K562 (cell line): Measurements from ENCODE around the gene PLPP6. TPM values are rescaled to one million over a fixed set of nuclear protein-coding genes. Genes with fewer than 3 reads are reported as not detected.

ENCODE experiments used
- ATAC-seq: fragments of 200-7000 bp; cut with Tn5 transposase; 3 replicates; pipeline ENCODE4 v1.9.1; 2020; ENCODE audit warnings: moderate library complexity
- BruUV-seq: library from RNA; stranded (reverse); fragments of 400-500 nt; replicated peaks from 2 replicates; lab custom pipeline; 2021; lab: Mats Ljungman, UMichigan
- CTCF ChIA-PET: fragments of 300-600 bp; formaldehyde crosslinking; extraction: SDS; loops from one replicate; lab custom pipeline; 2021; ENCODE audit warnings: low intra/inter-chr PET ratio; lab: Yijun Ruan, JAX
- POLR2A ChIA-PET: fragments of 300-600, 350-650 bp; sonication (Branson Sonifier 250); formaldehyde crosslinking; extraction: SDS; loops from one replicate; lab custom pipeline; 2021; ENCODE audit warnings: antibody characterized with exemption, inconsistent platforms; lab: Yijun Ruan, JAX
- DNase-seq, 4 experiments: peaks; one replicate each; pipeline versions ENCODE4 v3.0.0 to v3.0.0-alpha.2; 2011 to 2018; ENCODE audit warnings: low spot score in 3 of 4, mixed read lengths in 3 of 4; ENCODE audit errors: extremely low read depth in 1 of 4
- FAIRE-seq: peaks from 2 replicates; lab custom pipeline; 2011; peaks lifted over from hg19 to GRCh38; lab: Jason Lieb, UNC
- H2AFZ ChIP-seq: 2 replicates; pipeline ENCODE4 v1.6.0; 2011; ENCODE audit warnings: low read depth, low read length, control low read depth, inconsistent platforms
- H3K27ac ChIP-seq: fragments of 200-600 bp; 3 replicates; pipeline ENCODE4 v1.8.0; 2011; ENCODE audit warnings: low read depth, mild to moderate bottlenecking, control low read depth, inconsistent platforms, low read length, moderate library complexity, mixed read lengths; ENCODE audit errors: extremely low read depth
- H3K27me3 ChIP-seq, 2 experiments: fragments of 300-600 bp in 1 of 2; 2 replicates in 1 of 2; 3 replicates in 1 of 2; pipeline versions ENCODE4 v1.6.0 to v1.8.0; 2011; ENCODE audit warnings: inconsistent platforms in 2 of 2, low read length in 2 of 2, mild to moderate bottlenecking in 1 of 2, mixed read lengths in 1 of 2, moderate library complexity in 1 of 2; ENCODE audit not compliant: control insufficient read depth in 2 of 2, insufficient read depth in 2 of 2
- H3K36me3 ChIP-seq: fragments of 300-600 bp; 3 replicates; pipeline ENCODE4 v1.8.0; 2011; ENCODE audit warnings: mild to moderate bottlenecking, low read length, inconsistent platforms; ENCODE audit not compliant: control insufficient read depth, insufficient read depth
- H3K4me1 ChIP-seq, 2 experiments: fragments of 200-600 bp in 1 of 2; replicated peaks in 1 of 2; 2 replicates in 1 of 2; 3 replicates in 1 of 2; pipeline versions ENCODE4 v1.5.1 to v1.8.0; 2011; ENCODE audit warnings: inconsistent platforms in 2 of 2, low read length in 2 of 2, mild to moderate bottlenecking in 1 of 2, mixed read lengths in 1 of 2, moderate library complexity in 1 of 2; ENCODE audit not compliant: control insufficient read depth in 2 of 2, insufficient read depth in 2 of 2
- H3K4me2 ChIP-seq: 2 replicates; pipeline ENCODE4 v1.6.1; 2011; ENCODE audit warnings: low read length, control low read depth, inconsistent platforms, mixed read lengths; ENCODE audit not compliant: insufficient read depth
- H3K4me3 ChIP-seq: fragments of 200-600 bp; sonication (generic), shearing (Covaris generic); 2 replicates; pipeline ENCODE4 v1.5.1; 2016; ENCODE audit warnings: control low read depth, inconsistent platforms
- H3K79me2 ChIP-seq: fragments of 200-600 bp; 3 replicates; pipeline ENCODE4 v1.8.0; 2011; ENCODE audit warnings: low read length, inconsistent platforms; ENCODE audit not compliant: control insufficient read depth, insufficient read depth
- H3K9ac ChIP-seq, 2 experiments: 2 replicates each; pipeline versions ENCODE4 v1.6.0 to v1.6.1; 2011; ENCODE audit warnings: low read depth in 2 of 2, low read length in 2 of 2, control low read depth in 1 of 2, inconsistent platforms in 1 of 2, mild to moderate bottlenecking in 1 of 2, mixed read lengths in 1 of 2; ENCODE audit not compliant: insufficient read depth in 1 of 2
- H3K9me1 ChIP-seq: one replicate; pipeline ENCODE4 v1.6.0; 2011; ENCODE audit warnings: inconsistent platforms, mild to moderate bottlenecking, low read length, moderate library complexity; ENCODE audit not compliant: control insufficient read depth, insufficient read depth
- H3K9me3 ChIP-seq: replicated peaks from 2 replicates; pipeline ENCODE4 v1.5.1; 2011; ENCODE audit warnings: low read depth, low read length, inconsistent platforms; ENCODE audit not compliant: control insufficient read depth, insufficient read depth
- H4K20me1 ChIP-seq: replicated peaks from 2 replicates; pipeline ENCODE4 v1.6.1; 2011; ENCODE audit warnings: low read length, inconsistent platforms, mixed read lengths; ENCODE audit not compliant: control insufficient read depth, insufficient read depth
- BRD9 ChIP-seq: fragments of 450-650 bp; IDR thresholded peaks from 2 replicates; pipeline ENCODE4 v1.6.1; 2018; ENCODE audit warnings: low read depth; ENCODE audit not compliant: partially characterized antibody
- HNRNPUL1 ChIP-seq: fragments of 200-400 bp; formaldehyde crosslinking; IDR thresholded peaks from 2 replicates; pipeline ENCODE4 v1.6.1; 2017; ENCODE audit warnings: low read length
- MTA2 ChIP-seq: fragments of 450-650 bp; IDR thresholded peaks from 2 replicates; pipeline ENCODE4 v1.6.1; 2016; ENCODE audit warnings: low read depth
- OTX1 ChIP-seq: fragments of 450-650 bp; formaldehyde crosslinking; IDR thresholded peaks from 2 replicates; pipeline ENCODE4 v1.4.0; 2022; ENCODE audit warnings: mild to moderate bottlenecking
- RAD21 ChIP-seq, 2 experiments: fragments of 250-450 bp in 1 of 2; fragments of 450-650 bp in 1 of 2; sonication (Bioruptor Pico) in 1 of 2; formaldehyde crosslinking in 1 of 2; IDR thresholded peaks in 1 of 2; conservative IDR thresholded peaks in 1 of 2; 2 replicates each; pipeline versions ENCODE4 v1.4.0 to v1.8.0; 2020 to 2022; ENCODE audit warnings: mild to moderate bottlenecking in 2 of 2, moderate library complexity in 1 of 2
- ZKSCAN3 ChIP-seq: fragments of 250-450 bp; sonication (Bioruptor Pico); IDR thresholded peaks from 2 replicates; pipeline ENCODE4 v1.4.0; 2020
- WGBS: fragments of 100-300 bp; shearing (Covaris generic); methylation state at CpG from one replicate; pipeline ENCODE4 v1.1.6; 2016; ENCODE audit warnings: low coverage, mixed read lengths; ENCODE audit not compliant: insufficient coverage; ENCODE audit errors: missing lambda C conversion rate; 5-methylcytosine and 5-hydroxymethylcytosine counted together
- in situ Hi-C: fragments of 300-500 bp; cut with MboI; formaldehyde crosslinking; loops from 4 replicates; pipeline ENCODE4 v1.15.0; 2018; ENCODE audit warnings: inconsistent platforms, mixed read lengths
- intact Hi-C: fragments of 100-400 bp; cut with micrococcal nuclease; formaldehyde crosslinking; loops from 2 replicates; pipeline ENCODE4 v1.14.2; 2022
- polyA plus RNA-seq, 8 experiments: library from polyadenylated mRNA; depleted of rRNA in 4 of 8; stranded (reverse) in 5 of 8; unstranded in 3 of 8; fragments of >200 nt; fragmentation: Nextera tagmentation in 2 of 8; fragmentation: Illumina TruSeq in 1 of 8; extraction: Ambion mirVana in 2 of 8; extraction: Trizol in 1 of 8; gene quantifications; 2 replicates each; pipeline versions ENCODE4 v1.2.1 to v1.2.3, GENCODE V29; 2011 to 2014; ENCODE audit warnings: inconsistent platforms in 1 of 8, missing spikeins in 1 of 8
- total RNA-seq, 7 experiments: library from RNA; depleted of rRNA in 6 of 7; stranded (reverse); fragments of >200 nt in 6 of 7; fragmentation: Illumina TruSeq in 2 of 7; extraction: Trizol in 2 of 7; gene quantifications; 2 replicates each; pipeline versions ENCODE4 v1.2.1 to v1.2.3, GENCODE V29; 2011 to 2021; ENCODE audit warnings: low replicate concordance in 1 of 7
- TF ChIP-seq, protein P1 (sequence below): fragments of 200-600 bp; sonication (generic); IDR thresholded peaks from one replicate; pipeline ENCODE4 v1.6.1; 2012; ENCODE audit warnings: mild to moderate bottlenecking, low read depth, low read length, inconsistent platforms
- TF ChIP-seq, protein P2 (sequence below): sonication (generic); formaldehyde crosslinking; IDR thresholded peaks from 2 replicates; pipeline ENCODE4 v1.4.0; 2020; ENCODE audit warnings: mild to moderate bottlenecking, missing genetic modification reagents

The PLPP6 gene
- total and polyA plus RNA-seq, 9 of the 15 experiments (the other 6 are each of a cell fraction or from before 2014, with no cell fraction given): 1.9 to 8.9 (median 5.6) TPM

DNA sequence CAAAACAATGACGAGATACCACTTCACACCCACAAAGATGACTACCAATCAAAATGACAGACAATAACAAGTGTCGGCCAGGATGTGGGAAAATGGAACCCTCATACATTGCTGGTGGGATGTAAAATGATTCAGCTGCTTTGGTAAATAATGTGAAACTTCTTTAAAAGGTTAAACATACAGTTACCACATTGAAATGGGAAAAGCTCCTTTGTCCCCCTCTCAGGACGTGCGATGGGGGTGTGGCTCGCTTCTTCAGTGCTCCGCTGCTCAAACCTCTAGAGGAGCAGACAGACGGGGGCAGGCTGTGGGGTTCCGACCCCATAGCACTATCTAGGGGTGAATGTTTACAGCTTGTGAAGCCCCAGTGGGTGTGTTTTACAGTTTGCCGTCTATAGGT is 8.0 kb upstream of the PLPP6 start:
- H2AFZ ChIP-seq: peak overlapping the region; percentile 22; the same call in 1 of the 2 replicates
- no peaks in the 10 kb centered on the region for H3K9me3 ChIP-seq
- in situ Hi-C loops (no loop called here), intact Hi-C loops (no loop called here)
- H3K36me3 ChIP-seq: no peaks in the 10 kb centered on the region
- no TSS peak for BruUV-seq
- no peaks in the 10 kb centered on the region for H3K79me2 ChIP-seq
- H3K4me1 ChIP-seq: no peaks in the 10 kb centered on the region
- no peaks in the 10 kb centered on the region for H4K20me1 ChIP-seq
- no peak overlapping the region for H3K4me3 ChIP-seq
- peaks cover 0 to 9% of the 10 kb centered on the region in 2 experiments; a peak in 3 of 5 replicates for H3K27me3 ChIP-seq
- H3K4me2 ChIP-seq: peak overlapping the region; percentile 32
- no peaks in the 10 kb centered on the region for H3K9me1 ChIP-seq
- ATAC-seq: no peak
- 12% methylated on average over 9 of the region's 9 CpGs for WGBS
- no peak for FAIRE-seq
- H3K27ac ChIP-seq: no peak overlapping the region
- ChIA-PET CTCF (no interaction called here), POLR2A (no interaction called here)
- DNase-seq: no peak
- no peak overlapping the region for H3K9ac ChIP-seq
- TF ChIP-seq OTX1 (no peak), BRD9 (no peak), ZKSCAN3 (CRISPR knock-in tag) (no peak), MTA2 (no peak), HNRNPUL1 (no peak), RAD21 (CRISPR knock-in tag; conservative IDR thresholded peaks at IDR 0.05 in 1 of 2, IDR thresholded peaks at IDR 0.05 in 1 of 2) (no peak)
- TF ChIP-seq, protein P1, sequence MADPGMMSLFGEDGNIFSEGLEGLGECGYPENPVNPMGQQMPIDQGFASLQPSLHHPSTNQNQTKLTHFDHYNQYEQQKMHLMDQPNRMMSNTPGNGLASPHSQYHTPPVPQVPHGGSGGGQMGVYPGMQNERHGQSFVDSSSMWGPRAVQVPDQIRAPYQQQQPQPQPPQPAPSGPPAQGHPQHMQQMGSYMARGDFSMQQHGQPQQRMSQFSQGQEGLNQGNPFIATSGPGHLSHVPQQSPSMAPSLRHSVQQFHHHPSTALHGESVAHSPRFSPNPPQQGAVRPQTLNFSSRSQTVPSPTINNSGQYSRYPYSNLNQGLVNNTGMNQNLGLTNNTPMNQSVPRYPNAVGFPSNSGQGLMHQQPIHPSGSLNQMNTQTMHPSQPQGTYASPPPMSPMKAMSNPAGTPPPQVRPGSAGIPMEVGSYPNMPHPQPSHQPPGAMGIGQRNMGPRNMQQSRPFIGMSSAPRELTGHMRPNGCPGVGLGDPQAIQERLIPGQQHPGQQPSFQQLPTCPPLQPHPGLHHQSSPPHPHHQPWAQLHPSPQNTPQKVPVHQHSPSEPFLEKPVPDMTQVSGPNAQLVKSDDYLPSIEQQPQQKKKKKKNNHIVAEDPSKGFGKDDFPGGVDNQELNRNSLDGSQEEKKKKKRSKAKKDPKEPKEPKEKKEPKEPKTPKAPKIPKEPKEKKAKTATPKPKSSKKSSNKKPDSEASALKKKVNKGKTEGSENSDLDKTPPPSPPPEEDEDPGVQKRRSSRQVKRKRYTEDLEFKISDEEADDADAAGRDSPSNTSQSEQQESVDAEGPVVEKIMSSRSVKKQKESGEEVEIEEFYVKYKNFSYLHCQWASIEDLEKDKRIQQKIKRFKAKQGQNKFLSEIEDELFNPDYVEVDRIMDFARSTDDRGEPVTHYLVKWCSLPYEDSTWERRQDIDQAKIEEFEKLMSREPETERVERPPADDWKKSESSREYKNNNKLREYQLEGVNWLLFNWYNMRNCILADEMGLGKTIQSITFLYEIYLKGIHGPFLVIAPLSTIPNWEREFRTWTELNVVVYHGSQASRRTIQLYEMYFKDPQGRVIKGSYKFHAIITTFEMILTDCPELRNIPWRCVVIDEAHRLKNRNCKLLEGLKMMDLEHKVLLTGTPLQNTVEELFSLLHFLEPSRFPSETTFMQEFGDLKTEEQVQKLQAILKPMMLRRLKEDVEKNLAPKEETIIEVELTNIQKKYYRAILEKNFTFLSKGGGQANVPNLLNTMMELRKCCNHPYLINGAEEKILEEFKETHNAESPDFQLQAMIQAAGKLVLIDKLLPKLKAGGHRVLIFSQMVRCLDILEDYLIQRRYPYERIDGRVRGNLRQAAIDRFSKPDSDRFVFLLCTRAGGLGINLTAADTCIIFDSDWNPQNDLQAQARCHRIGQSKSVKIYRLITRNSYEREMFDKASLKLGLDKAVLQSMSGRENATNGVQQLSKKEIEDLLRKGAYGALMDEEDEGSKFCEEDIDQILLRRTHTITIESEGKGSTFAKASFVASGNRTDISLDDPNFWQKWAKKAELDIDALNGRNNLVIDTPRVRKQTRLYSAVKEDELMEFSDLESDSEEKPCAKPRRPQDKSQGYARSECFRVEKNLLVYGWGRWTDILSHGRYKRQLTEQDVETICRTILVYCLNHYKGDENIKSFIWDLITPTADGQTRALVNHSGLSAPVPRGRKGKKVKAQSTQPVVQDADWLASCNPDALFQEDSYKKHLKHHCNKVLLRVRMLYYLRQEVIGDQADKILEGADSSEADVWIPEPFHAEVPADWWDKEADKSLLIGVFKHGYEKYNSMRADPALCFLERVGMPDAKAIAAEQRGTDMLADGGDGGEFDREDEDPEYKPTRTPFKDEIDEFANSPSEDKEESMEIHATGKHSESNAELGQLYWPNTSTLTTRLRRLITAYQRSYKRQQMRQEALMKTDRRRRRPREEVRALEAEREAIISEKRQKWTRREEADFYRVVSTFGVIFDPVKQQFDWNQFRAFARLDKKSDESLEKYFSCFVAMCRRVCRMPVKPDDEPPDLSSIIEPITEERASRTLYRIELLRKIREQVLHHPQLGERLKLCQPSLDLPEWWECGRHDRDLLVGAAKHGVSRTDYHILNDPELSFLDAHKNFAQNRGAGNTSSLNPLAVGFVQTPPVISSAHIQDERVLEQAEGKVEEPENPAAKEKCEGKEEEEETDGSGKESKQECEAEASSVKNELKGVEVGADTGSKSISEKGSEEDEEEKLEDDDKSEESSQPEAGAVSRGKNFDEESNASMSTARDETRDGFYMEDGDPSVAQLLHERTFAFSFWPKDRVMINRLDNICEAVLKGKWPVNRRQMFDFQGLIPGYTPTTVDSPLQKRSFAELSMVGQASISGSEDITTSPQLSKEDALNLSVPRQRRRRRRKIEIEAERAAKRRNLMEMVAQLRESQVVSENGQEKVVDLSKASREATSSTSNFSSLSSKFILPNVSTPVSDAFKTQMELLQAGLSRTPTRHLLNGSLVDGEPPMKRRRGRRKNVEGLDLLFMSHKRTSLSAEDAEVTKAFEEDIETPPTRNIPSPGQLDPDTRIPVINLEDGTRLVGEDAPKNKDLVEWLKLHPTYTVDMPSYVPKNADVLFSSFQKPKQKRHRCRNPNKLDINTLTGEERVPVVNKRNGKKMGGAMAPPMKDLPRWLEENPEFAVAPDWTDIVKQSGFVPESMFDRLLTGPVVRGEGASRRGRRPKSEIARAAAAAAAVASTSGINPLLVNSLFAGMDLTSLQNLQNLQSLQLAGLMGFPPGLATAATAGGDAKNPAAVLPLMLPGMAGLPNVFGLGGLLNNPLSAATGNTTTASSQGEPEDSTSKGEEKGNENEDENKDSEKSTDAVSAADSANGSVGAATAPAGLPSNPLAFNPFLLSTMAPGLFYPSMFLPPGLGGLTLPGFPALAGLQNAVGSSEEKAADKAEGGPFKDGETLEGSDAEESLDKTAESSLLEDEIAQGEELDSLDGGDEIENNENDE: no peak
- TF ChIP-seq, protein P2, sequence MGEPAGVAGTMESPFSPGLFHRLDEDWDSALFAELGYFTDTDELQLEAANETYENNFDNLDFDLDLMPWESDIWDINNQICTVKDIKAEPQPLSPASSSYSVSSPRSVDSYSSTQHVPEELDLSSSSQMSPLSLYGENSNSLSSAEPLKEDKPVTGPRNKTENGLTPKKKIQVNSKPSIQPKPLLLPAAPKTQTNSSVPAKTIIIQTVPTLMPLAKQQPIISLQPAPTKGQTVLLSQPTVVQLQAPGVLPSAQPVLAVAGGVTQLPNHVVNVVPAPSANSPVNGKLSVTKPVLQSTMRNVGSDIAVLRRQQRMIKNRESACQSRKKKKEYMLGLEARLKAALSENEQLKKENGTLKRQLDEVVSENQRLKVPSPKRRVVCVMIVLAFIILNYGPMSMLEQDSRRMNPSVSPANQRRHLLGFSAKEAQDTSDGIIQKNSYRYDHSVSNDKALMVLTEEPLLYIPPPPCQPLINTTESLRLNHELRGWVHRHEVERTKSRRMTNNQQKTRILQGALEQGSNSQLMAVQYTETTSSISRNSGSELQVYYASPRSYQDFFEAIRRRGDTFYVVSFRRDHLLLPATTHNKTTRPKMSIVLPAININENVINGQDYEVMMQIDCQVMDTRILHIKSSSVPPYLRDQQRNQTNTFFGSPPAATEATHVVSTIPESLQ (CRISPR knock-in tag): no peak
